ENCODE measurements around the gene PLCH2. TPM values are rescaled to one million over a fixed set of nuclear protein-coding genes. Genes with fewer than 3 reads are reported as not detected.

Gene PLCH2
- 0.07 and 0.92 TPM in 2 replicates for total RNA-seq

GRCh38 chr1:2476061-2476999 lies at the start of gene PLCH2:
Gene PLCH2, plus strand, starts transcription at chr1:2476289. Its CDS starts 300 bp downstream, at chr1:2476589.
- DNase-seq (ENCODE audit: low read depth): no peak
- Histone ChIP-seq H3K36me3 (ENCODE audit: control insufficient read depth, insufficient read depth, low read length) (no peaks in the 10 kb centered on the region), H3K4me3 (ENCODE audit: low read depth, low read length) (no peak within 1 kb of the TSS), H3K27me3 (ENCODE audit: control insufficient read depth, insufficient read depth, low read length) (peaks cover 31% of the 10 kb centered on the region)
- no peak for TF ChIP-seq CTCF (IDR thresholded peaks at IDR 0.05; ENCODE audit: insufficient read depth, low read length, poor library complexity, severe bottlenecking)

- Histone ChIP-seq H3K4me3 (ENCODE audit: low read depth, low read length) (no peak overlapping the region), H3K27me3 (ENCODE audit: control insufficient read depth, insufficient read depth, low read length) (peaks cover 19% of the 10 kb centered on the region), H3K36me3 (ENCODE audit: control insufficient read depth, insufficient read depth, low read length) (no peaks in the 10 kb centered on the region)
- DNase-seq (ENCODE audit: low read depth): no peak
- TF ChIP-seq CTCF (IDR thresholded peaks at IDR 0.05; ENCODE audit: insufficient read depth, low read length, poor library complexity, severe bottlenecking): no peak
Measured at GRCh38 chr1:2426540-2426939, 49.5 kb upstream of the PLCH2 start.

GRCh38 chr1:2427051-2427450 lies 49.0 kb upstream of the PLCH2 start:
- Histone ChIP-seq H3K36me3 (ENCODE audit: control insufficient read depth, insufficient read depth, low read length) (no peaks in the 10 kb centered on the region), H3K4me3 (ENCODE audit: low read depth, low read length) (no peak overlapping the region)

GRCh38 chr1:2427976-2428375 lies 48.1 kb upstream of the PLCH2 start:
- Histone ChIP-seq H3K4me3 (ENCODE audit: low read depth, low read length) (no peak overlapping the region), H3K27me3 (ENCODE audit: control insufficient read depth, insufficient read depth, low read length) (peaks cover 34% of the 10 kb centered on the region), H3K36me3 (ENCODE audit: control insufficient read depth, insufficient read depth, low read length) (no peaks in the 10 kb centered on the region)
- TF ChIP-seq CTCF (IDR thresholded peaks at IDR 0.05; ENCODE audit: insufficient read depth, low read length, poor library complexity, severe bottlenecking): no peak
- DNase-seq (ENCODE audit: low read depth): no peak

More at GRCh38 chr1:2427051-2427450, 49.0 kb upstream of the PLCH2 start:
- DNase-seq (ENCODE audit: low read depth): no peak
- peaks cover 24% of the 10 kb centered on the region for H3K27me3 ChIP-seq (ENCODE audit: control insufficient read depth, insufficient read depth, low read length)
- TF ChIP-seq CTCF (IDR thresholded peaks at IDR 0.05; ENCODE audit: insufficient read depth, low read length, poor library complexity, severe bottlenecking): no peak

- H3K36me3 ChIP-seq (ENCODE audit: control insufficient read depth, insufficient read depth, low read length): no peaks in the 10 kb centered on the region
- H3K4me3 ChIP-seq (ENCODE audit: low read depth, low read length): no peak overlapping the region
- peaks cover 39% of the 10 kb centered on the region for H3K27me3 ChIP-seq (ENCODE audit: control insufficient read depth, insufficient read depth, low read length)
- TF ChIP-seq CTCF (IDR thresholded peaks at IDR 0.05; ENCODE audit: insufficient read depth, low read length, poor library complexity, severe bottlenecking): no peak
- no peak for DNase-seq (ENCODE audit: low read depth)
Measured at GRCh38 chr1:2428490-2428889, 47.6 kb upstream of the PLCH2 start.

Data from kidney epithelial cell (primary cell).